HepG2 (cell line): Measurements from ENCODE around the gene OTOP3. TPM values are rescaled to one million over a fixed set of nuclear protein-coding genes. Genes with fewer than 3 reads are reported as not detected.
A peak's percentile ranks its signal among the peaks of the same experiment; 100 is the strongest.

Experiments used
- ATAC-seq: fragments of 200-7000 bp; cut with Tn5 transposase; 3 replicates; pipeline ENCODE4 v1.9.1; 2020; ENCODE audit warnings: mild to moderate bottlenecking, moderate library complexity
- BruUV-seq: library from RNA; stranded (reverse); fragments of 400-500 nt; replicated peaks from 2 replicates; lab custom pipeline; 2021; lab: Mats Ljungman, UMichigan
- CTCF ChIA-PET: fragments of 300-600 bp; formaldehyde crosslinking; extraction: SDS; loops from one replicate; lab custom pipeline; 2021; ENCODE audit warnings: low total read pairs, inconsistent platforms, low intra/inter-chr PET ratio; lab: Yijun Ruan, JAX
- POLR2A ChIA-PET: fragments of 350-600 bp; sonication (Branson Sonifier 250); formaldehyde crosslinking; loops from one replicate; lab custom pipeline; 2020; ENCODE audit warnings: antibody characterized with exemption, inconsistent platforms; lab: Yijun Ruan, JAX
- DNase-seq: peaks from one replicate; pipeline ENCODE4 v3.0.0-alpha.2; 2015; ENCODE audit warnings: low spot score
- FAIRE-seq: peaks from 3 replicates; lab custom pipeline; 2011; peaks lifted over from hg19 to GRCh38; lab: Jason Lieb, UNC
- H2AFZ ChIP-seq: one replicate; pipeline ENCODE4 v1.6.1; 2011; ENCODE audit warnings: low read length, inconsistent platforms
- H3K27ac ChIP-seq: fragments of 300-600 bp; 3 replicates; pipeline ENCODE4 v1.8.0; 2011; ENCODE audit warnings: mixed run types, mild to moderate bottlenecking, mixed read lengths, low read length, inconsistent platforms; ENCODE audit not compliant: insufficient read depth; ENCODE audit errors: extremely low read length
- H3K27me3 ChIP-seq, 2 experiments: fragments of 200-600 bp in 1 of 2; 2 replicates in 1 of 2; 3 replicates in 1 of 2; pipeline versions ENCODE4 v1.6.0 to v1.8.0; 2011; ENCODE audit warnings: low read length in 2 of 2, mild to moderate bottlenecking in 2 of 2, moderate library complexity in 2 of 2, inconsistent platforms in 1 of 2; ENCODE audit not compliant: insufficient read depth in 2 of 2, control insufficient read depth in 1 of 2
- H3K36me3 ChIP-seq, 2 experiments: fragments of 200-600 bp in 1 of 2; replicated peaks in 1 of 2; 2 replicates in 1 of 2; 3 replicates in 1 of 2; pipeline versions ENCODE4 v1.5.1 to v1.8.0; 2011; ENCODE audit warnings: low read length in 2 of 2, inconsistent platforms in 1 of 2; ENCODE audit not compliant: insufficient read depth in 2 of 2, control insufficient read depth in 1 of 2
- H3K4me1 ChIP-seq: 2 replicates; pipeline ENCODE4 v1.5.1; 2012; ENCODE audit warnings: low read length, inconsistent platforms; ENCODE audit not compliant: insufficient read depth
- H3K4me2 ChIP-seq: 2 replicates; pipeline ENCODE4 v1.6.0; 2011; ENCODE audit warnings: low read depth, low read length, inconsistent platforms
- H3K4me3 ChIP-seq, 3 experiments: fragments of 200-600 bp in 1 of 3; sonication (generic), shearing (Covaris generic) in 1 of 3; replicated peaks in 1 of 3; 2 replicates each; pipeline ENCODE4 v1.5.1; 2011 to 2016; ENCODE audit warnings: low read length in 3 of 3, inconsistent platforms in 2 of 3, low read depth in 2 of 3, mild to moderate bottlenecking in 2 of 3, control low read depth in 1 of 3, mixed read lengths in 1 of 3; ENCODE audit not compliant: insufficient read depth in 1 of 3
- H3K79me2 ChIP-seq: one replicate; pipeline ENCODE4 v1.6.1; 2011; ENCODE audit warnings: low read length, inconsistent platforms; ENCODE audit not compliant: insufficient read depth
- H3K9ac ChIP-seq: 2 replicates; pipeline ENCODE4 v1.6.0; 2011; ENCODE audit warnings: mild to moderate bottlenecking, low read depth, low read length, inconsistent platforms; ENCODE audit not compliant: insufficient read depth
- H3K9me3 ChIP-seq: 2 replicates; pipeline ENCODE4 v1.5.1; 2012; ENCODE audit warnings: mild to moderate bottlenecking, low read length
- H4K20me1 ChIP-seq: 2 replicates; pipeline ENCODE4 v1.6.0; 2011; ENCODE audit warnings: inconsistent platforms, mild to moderate bottlenecking, low read length, moderate library complexity; ENCODE audit not compliant: insufficient read depth
- EZH2 ChIP-seq: conservative IDR thresholded peaks from 2 replicates; pipeline ENCODE4 v1.6.1; 2012; ENCODE audit warnings: mild to moderate bottlenecking, low read depth, low read length, moderate library complexity
- NR1H2 ChIP-seq: sonication (generic); formaldehyde crosslinking; IDR thresholded peaks from 2 replicates; pipeline ENCODE4 v1.8.1; 2022; ENCODE audit warnings: low read depth, missing genetic modification reagents, borderline replicate concordance
- RCOR2 ChIP-seq: IDR thresholded peaks from 2 replicates; pipeline ENCODE4 v1.6.1; 2016; ENCODE audit warnings: missing biosample characterization, missing genetic modification reagents
- REXO4 ChIP-seq: sonication (generic); formaldehyde crosslinking; IDR thresholded peaks from 2 replicates; pipeline ENCODE4 v1.8.0; 2022; ENCODE audit warnings: missing genetic modification reagents, mild to moderate bottlenecking, borderline replicate concordance
- SALL1 ChIP-seq: sonication (generic); formaldehyde crosslinking; IDR thresholded peaks from 2 replicates; pipeline ENCODE4 v1.8.0; 2022; ENCODE audit warnings: mild to moderate bottlenecking, missing genetic modification reagents
- SIN3B ChIP-seq: fragments of 150-350 bp; IDR thresholded peaks from 2 replicates; pipeline ENCODE4 v1.6.1; 2014; ENCODE audit warnings: low read length
- XBP1 ChIP-seq: sonication (generic); formaldehyde crosslinking; IDR thresholded peaks from 2 replicates; pipeline ENCODE4 v1.5.0; 2020; ENCODE audit warnings: missing genetic modification reagents
- WGBS: methylation state at CpG from one replicate; pipeline ENCODE4 v1.1.6; 2017; ENCODE audit warnings: low lambda C conversion rate; 5-methylcytosine and 5-hydroxymethylcytosine counted together
- in situ Hi-C: cut with HindIII; loops from 2 replicates; pipeline ENCODE4 v1.10.0; 2017; ENCODE audit warnings: low pct_unique_long_range_greater_than_20kb; ENCODE audit not compliant: extremely low pct_ligation_motif_present
- intact Hi-C: fragments of 100-400 bp; cut with micrococcal nuclease; formaldehyde crosslinking; loops from one replicate; pipeline ENCODE4 v1.10.0; 2022; ENCODE audit not compliant: unreplicated experiment
- polyA plus RNA-seq, 8 experiments: library from polyadenylated mRNA; depleted of rRNA in 3 of 8; stranded (reverse) in 7 of 8; unstranded in 1 of 8; fragments of >200 nt; fragmentation: Illumina TruSeq in 4 of 8; extraction: Trizol in 4 of 8; gene quantifications; 2 replicates each; pipeline versions ENCODE4 v1.2.1 to v1.2.3, GENCODE V29; 2011 to 2016; ENCODE audit warnings: low read depth in 4 of 8, missing spikeins in 1 of 8, mixed read lengths in 1 of 8; ENCODE audit not compliant: insufficient read depth in 1 of 8
- total RNA-seq, 5 experiments: library from RNA; depleted of rRNA; stranded (reverse); fragments of >200 nt; fragmentation: Illumina TruSeq; extraction: Trizol; gene quantifications; 2 replicates each; pipeline ENCODE4 v1.2.3, GENCODE V29; 2016; ENCODE audit warnings: low read depth in 1 of 5
- TF ChIP-seq, protein P1 (sequence below), 2 experiments: fragments of 450-650 bp in 1 of 2; sonication (generic) in 1 of 2; formaldehyde crosslinking in 1 of 2; IDR thresholded peaks; 2 replicates each; pipeline versions ENCODE4 v1.6.1 to v1.8.0; 2016 to 2022; ENCODE audit warnings: antibody characterized with exemption in 1 of 2, mild to moderate bottlenecking in 1 of 2, missing genetic modification reagents in 1 of 2

The OTOP3 gene
- total and polyA plus RNA-seq, 2 of the 13 experiments (the other 11 are each of a cell fraction or from before 2014, with no cell fraction given) = not detected

DNA sequence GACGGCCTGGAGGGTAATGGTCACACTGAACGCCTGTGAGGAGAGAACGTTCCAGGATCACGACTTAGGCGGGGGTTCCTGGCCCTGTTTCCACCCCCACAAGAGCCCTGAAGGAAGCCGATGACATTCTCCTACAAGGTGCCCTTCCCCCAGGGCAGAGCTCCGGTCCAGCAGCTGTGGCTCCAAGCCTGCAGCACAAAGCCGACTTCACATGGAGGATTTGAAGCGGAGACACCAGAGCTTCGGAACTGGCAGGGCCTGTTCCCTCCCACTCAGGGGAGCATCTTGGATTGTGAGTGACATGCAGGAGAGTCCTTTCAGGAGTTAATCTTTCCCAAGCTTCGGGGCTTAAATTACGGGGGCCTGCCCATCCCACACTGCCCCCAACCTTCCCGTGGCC lies 47.2 kb upstream of the OTOP3 start:
- H3K27ac ChIP-seq = no peak overlapping the region
- POLR2A ChIA-PET = no interaction called here
- no peaks in the 10 kb centered on the region for H3K9me3 ChIP-seq
- 25% methylated on average over 13 of the region's 13 CpGs for WGBS
- DNase-seq (no peak), FAIRE-seq (no peak), ATAC-seq (no peak)
- no peaks in the 10 kb centered on the region for H3K79me2 ChIP-seq
- intact Hi-C loops = no loop called here
- no peak overlapping the region for H2AFZ ChIP-seq
- BruUV-seq = no TSS peak
- no peak overlapping the region for H3K4me3 ChIP-seq
- in situ Hi-C loops = no loop called here
- H3K4me1 ChIP-seq = peaks cover 18% of the 10 kb centered on the region
- no peak overlapping the region for H3K9ac ChIP-seq
- TF ChIP-seq NR1H2 (CRISPR knock-in tag) = no peak
- TF ChIP-seq RCOR2 (CRISPR knock-in tag) = no peak
- no peak for TF ChIP-seq REXO4
- TF ChIP-seq SIN3B = no peak
- TF ChIP-seq XBP1 (CRISPR knock-in tag) = no peak
- TF ChIP-seq EZH2 = 0 out of 2 replicates have a peak, but pooled peaks have one; percentile 47
- TF ChIP-seq SALL1 (CRISPR knock-in tag) = no peak
- TF ChIP-seq, protein P1, sequence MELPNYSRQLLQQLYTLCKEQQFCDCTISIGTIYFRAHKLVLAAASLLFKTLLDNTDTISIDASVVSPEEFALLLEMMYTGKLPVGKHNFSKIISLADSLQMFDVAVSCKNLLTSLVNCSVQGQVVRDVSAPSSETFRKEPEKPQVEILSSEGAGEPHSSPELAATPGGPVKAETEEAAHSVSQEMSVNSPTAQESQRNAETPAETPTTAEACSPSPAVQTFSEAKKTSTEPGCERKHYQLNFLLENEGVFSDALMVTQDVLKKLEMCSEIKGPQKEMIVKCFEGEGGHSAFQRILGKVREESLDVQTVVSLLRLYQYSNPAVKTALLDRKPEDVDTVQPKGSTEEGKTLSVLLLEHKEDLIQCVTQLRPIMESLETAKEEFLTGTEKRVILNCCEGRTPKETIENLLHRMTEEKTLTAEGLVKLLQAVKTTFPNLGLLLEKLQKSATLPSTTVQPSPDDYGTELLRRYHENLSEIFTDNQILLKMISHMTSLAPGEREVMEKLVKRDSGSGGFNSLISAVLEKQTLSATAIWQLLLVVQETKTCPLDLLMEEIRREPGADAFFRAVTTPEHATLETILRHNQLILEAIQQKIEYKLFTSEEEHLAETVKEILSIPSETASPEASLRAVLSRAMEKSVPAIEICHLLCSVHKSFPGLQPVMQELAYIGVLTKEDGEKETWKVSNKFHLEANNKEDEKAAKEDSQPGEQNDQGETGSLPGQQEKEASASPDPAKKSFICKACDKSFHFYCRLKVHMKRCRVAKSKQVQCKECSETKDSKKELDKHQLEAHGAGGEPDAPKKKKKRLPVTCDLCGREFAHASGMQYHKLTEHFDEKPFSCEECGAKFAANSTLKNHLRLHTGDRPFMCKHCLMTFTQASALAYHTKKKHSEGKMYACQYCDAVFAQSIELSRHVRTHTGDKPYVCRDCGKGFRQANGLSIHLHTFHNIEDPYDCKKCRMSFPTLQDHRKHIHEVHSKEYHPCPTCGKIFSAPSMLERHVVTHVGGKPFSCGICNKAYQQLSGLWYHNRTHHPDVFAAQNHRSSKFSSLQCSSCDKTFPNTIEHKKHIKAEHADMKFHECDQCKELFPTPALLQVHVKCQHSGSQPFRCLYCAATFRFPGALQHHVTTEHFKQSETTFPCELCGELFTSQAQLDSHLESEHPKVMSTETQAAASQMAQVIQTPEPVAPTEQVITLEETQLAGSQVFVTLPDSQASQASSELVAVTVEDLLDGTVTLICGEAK (IDR thresholded peaks at IDR 0.05) = no peak
- TF ChIP-seq, protein P1 (CRISPR knock-in tag; IDR thresholded peaks at IDR 0.05) = no peak
- no peaks in the 10 kb centered on the region for H4K20me1 ChIP-seq
- H3K27me3 ChIP-seq = peaks cover 15 to 72% of the 10 kb centered on the region in 2 experiments
- no peaks in the 10 kb centered on the region for H3K36me3 ChIP-seq
- CTCF ChIA-PET = no interaction called here
- no peak overlapping the region for H3K4me2 ChIP-seq
